Esophagus mucosa (tissue), 1 donor: ENCODE measurements around the gene AGPAT2. TPM values are rescaled to one million over a fixed set of nuclear protein-coding genes. Genes with fewer than 3 reads are reported as not detected.

Source experiments
- ATAC-seq: fragments of 200-7000 bp; cut with Tn5 transposase; one replicate; pipeline ENCODE4 v1.9.1; 2020
- total RNA-seq: library from RNA; stranded (reverse); gene quantifications from one replicate; pipeline ENCODE4 v1.2.4, GENCODE V29; 2023
- donor health status: DM: yes; HTN: yes; CAD: no.

The AGPAT2 gene
- total RNA-seq, 1 donor from 2014 or later, result 91.7 TPM

DNA sequence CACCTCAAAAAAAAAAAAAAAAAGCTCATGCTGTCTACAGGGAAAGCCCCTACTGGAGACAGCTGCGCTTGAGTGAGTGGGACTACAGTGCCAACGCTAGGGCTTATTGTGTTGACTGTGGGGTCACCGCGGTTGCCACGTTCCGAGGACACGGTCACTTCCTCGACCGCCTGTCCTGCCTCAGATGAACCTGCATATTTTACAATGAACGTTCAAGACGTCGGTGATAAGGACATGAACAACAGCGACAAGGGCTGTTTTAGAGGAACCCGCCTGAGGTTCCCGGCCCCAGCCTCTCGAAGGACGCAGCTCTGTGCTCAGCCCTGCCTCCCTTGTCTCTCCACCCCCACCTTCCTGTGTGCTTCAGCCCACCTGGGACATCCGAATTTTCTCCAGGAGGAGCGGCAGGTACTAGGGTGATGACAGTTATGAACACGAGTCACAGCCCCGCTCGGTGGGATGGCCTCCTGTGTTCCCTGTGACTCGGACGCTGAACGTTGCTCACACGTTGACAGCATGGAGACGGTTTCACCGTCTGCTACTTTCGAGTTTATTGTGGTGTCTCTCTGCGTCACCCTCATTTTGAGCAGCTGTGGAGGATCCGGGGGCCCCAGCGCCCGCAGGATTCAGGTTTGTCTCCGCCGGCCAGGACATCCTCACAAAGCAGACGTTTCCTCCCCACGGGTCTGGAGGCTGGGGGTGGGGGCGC, 13.9 kb upstream of the AGPAT2 start:
- peak; percentile 4 for ATAC-seq

DNA sequence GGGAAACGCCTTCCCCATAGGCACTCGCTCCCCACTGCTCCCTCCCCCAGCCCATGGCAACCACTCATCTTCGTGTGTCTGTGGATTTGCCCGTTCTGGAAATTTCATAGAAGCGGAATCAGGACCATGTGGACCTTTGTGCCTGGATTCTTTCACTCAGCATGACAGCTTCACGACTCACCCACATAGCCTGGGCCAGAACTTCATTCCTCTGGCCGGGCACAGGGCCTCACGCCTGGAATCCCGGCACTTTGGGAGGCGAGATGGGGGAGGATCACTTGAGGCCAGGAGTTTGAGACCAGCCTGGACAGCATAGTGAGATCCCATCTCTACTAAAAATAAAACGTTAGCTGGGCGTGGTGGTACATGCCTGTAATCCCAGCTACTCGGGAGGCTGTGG, 13.0 kb upstream of the AGPAT2 start:
- no peak for ATAC-seq

DNA sequence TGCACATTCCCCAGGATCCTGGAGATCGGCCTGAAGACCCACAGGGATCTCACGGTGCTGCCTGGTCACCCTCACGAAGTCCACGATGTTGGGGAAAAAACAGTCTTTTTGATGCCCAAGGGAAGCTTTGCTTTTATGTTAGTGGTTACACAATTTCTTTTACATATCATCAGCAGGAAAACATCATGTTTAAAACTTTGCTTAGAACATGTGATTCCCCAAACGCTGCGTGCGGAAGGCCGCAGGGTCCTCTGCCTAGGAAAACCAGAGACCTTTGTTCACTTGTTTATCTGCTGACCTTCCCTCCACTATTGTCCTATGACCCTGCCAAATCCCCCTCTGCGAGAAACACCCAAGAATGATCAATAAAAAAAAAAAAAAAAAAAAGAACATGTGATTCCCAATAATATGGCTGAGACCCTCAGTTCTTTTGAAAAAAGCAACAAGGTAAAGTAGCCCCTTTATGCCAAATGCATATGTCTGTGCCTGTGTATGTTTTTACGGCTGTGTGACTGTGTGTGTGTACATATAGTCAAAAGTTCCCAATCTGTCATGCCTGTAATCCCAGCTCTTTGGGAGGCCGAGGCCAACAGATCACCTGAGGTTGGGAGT, 11.5 kb upstream of the AGPAT2 start:
- ATAC-seq, result no peak

DNA sequence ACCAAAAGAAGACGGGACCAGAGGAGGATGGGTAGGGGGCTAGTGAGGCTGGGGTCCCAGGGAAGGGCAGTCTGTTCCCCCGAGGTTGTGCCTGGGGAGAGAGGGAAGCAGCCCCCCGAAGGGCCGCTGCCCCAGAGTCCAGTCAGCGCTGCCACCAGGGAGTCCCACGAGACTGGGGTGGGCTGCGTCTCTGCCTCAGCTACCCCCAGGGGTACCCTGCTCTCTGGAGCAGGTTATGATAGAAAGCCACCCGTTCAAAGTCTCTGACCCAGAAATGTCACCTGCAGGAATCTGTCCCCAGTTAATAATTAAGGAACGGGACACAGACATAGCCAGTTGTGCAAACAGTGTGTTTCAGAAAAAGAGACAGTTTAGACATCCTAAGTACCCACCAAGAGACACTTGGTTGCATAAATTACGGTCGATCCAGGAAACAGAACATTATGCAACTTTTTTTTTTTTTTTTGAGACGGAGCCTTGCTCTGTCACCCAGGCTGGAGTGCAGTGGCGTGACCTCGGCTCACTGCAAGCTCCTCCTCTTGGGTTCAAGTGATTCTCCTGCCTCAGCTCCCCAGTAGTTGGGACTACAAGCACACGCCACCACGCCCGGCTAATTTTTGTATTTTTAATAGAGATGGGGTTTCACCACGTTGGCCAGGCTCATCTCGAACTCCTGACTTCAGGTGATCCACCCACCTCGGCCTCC, 10.7 kb upstream of the AGPAT2 start:
- no peak for ATAC-seq

DNA sequence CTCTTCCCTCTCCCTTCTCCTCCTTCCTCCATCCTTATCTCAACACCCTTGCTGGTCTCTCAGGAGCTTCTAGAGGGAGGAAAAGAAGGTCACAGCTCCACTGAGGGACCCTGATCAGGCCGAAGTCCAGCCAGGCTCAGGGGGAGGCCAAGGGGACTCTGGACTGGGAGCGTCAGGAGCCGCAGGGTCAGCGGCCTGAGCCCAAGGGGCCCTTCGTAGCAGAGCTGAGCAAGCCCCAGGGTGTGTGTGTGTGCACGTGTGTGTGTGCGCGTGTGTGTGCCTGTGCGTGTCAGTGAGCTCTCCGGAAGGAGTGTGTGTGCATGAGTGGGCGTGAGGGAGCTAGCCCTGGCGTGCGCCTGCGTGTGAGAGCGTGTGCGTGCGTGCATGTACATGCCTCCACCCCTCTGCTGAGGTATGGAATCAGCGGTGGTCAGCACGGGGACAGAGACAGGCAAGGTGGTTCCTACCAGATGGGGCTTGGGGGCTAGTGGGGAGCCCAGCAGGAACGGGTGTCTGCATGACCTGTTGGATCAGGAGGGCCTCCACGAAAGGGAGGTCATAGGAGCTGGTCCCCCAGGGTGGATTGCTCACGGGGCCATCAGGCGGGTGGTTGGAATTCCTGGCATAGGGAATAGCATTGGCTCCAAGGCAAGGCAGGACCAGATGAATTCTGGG, 10.0 kb upstream of the AGPAT2 start:
- no peak for ATAC-seq

DNA sequence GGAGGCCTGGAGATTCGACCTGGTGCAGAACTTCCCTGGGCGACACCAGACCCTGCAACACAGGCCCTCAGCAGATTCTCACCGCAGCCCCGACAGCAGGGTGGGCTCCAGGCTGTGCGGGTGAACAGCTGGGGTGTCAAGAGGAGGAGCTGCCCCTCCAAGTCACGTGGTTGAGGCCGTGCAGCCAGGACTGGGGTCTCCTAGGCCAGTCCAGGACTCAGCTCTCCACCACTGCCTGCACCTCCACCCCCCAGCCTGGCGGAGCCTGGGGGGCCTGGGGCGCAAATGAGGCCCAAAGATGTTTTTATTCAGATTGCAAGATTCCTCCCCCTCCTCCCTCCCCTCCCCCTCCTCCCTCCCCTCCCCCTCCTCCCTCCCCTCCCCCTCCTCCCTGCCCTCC, 9.2 kb upstream of the AGPAT2 start:
- ATAC-seq, result no peak

DNA sequence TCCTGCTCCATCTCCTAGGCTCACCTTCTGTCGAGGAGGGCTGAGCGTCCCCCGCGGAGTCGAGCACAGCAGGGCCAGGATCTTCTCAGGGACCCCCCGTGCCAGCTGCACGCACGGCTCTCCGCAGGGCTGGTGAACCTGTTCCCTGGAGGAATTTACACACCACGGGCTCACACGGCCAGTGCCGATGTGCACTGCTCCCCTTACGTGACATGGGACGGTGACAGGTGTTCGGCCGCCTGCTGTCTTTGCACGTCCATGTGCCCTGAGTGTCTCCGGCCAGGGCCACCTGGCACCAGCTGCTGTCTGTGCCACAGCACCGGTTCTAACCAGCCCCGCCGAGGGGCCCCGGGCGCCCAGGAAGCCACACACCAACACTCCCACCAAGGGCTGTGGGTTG, 8.7 kb upstream of the AGPAT2 start:
- no peak for ATAC-seq

DNA sequence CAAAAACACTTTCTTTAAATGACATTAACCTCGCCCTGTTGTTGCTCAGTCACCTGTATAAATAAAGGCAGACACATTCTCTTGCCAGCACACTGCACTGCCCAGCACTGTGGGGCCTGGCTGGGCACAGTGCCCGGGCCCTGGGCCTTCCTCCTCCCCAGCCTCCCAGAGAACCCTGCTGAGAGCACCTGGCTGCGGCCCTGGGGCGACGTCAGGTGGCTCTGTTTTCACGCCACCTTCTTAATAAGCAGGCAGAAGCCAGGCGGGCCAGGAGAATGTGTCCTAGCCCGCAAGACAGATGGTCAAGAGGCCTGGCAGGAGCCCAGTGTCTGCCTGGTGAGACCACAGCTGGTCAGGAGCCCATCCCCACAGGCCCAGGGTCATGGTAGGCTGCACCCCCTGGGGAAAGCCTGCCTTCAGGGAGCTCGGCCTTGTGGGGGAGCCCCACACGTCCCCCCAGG, 8.2 kb upstream of the AGPAT2 start:
- ATAC-seq, result peak; percentile 39

DNA sequence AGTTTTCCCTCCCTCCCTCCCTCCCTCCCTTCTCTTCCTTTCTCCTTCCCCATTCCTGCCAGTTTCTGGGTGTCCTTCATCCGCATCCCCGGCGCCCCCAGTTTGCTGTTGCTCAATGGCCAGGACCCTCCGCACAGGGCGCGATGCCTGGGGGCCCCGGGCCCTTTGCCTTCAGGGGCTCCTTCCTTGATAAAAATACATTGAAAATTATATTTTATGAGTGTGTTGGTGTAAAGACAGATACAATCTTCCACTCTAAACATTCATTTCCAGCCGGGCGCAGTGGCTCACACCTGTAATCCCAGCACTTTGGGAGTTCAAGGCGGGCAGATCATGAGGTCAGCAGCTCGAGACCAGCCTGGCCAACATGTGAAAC, 7.6 kb upstream of the AGPAT2 start:
- ATAC-seq, result no peak

DNA sequence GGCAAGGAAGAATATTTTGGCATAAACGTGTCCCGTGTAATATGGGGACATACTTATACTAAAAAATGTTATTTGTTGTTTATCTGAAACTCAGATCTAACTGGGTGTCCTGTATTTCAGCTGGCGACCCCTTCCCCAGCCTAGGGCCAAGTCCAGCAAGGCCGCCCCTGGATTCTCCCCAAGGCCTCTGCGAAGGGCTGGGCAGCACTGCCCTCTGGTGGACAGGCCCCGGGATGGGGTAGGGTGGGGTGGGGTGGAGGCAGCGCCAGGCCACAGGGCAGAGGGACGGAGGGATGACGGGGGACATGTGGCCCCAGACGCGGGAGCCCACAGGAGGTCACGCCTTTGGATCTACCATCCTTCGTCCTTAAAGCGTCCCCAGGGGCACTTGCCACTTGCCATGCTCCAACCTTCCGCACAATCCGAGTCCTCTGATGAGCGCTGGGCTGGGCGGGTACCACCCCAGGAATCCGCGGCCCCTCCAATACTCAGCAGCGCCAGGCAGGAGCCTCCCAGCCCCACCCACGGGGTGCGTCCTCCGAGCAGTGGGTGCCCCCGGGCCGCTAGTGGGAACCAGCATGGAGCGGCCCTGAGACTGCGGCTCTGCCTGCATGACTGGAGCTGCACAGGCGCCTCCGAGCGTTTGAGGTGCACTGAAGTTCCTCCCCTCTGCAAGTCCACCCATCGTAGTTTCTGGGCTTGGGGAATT, 7.1 kb upstream of the AGPAT2 start:
- ATAC-seq, result peak; percentile 53

DNA sequence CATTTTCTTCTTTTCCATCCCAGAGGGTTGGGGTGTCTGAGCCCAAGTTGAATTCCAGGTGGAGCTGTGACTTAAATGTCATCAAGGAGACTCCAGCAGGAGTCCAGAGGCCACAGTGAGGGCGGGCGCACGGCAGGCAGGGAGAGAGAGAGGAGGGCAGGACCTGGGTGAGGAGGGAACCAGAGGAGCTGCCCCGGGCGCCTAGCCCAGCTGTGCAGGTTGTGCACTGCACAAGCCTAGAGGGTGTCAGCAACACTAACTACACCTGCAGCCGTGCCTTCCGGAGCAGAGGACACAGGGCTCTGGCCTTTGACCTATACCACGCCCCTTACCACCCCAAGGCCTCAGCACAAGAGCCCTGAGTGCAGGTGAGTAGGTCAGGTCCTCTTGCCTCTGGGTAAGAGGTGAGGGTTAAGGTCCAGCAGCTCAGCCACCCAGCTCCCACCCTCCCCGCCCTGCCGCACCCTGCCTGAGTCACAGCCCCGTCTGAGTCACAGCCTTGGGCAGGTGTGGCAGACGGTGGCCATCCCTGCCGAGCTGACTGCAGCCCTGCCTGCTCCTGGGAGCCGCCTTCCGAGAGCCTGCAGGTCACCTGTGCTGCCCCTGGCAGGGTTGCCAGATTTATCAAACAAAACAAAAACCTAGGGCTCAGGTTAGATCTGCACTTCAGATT, 6.4 kb upstream of the AGPAT2 start:
- ATAC-seq, result peak; percentile 87

DNA sequence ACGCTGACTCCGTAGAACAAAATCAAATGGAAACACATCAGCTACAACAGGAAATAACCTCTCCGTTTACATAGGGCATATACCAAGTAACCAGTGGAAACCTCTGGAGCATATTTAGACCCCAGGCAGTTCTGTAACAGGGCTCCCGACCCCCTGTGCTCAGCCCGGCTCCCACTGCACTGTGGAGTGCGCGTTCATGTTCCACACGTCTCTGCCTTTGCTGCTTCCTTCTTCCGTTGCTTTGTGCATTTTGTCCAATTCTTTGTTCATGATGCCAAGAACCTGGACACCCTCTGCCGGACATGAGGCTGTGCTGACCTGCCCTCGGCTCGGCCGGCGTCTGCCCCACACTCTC, 5.9 kb upstream of the AGPAT2 start:
- ATAC-seq, result no peak

DNA sequence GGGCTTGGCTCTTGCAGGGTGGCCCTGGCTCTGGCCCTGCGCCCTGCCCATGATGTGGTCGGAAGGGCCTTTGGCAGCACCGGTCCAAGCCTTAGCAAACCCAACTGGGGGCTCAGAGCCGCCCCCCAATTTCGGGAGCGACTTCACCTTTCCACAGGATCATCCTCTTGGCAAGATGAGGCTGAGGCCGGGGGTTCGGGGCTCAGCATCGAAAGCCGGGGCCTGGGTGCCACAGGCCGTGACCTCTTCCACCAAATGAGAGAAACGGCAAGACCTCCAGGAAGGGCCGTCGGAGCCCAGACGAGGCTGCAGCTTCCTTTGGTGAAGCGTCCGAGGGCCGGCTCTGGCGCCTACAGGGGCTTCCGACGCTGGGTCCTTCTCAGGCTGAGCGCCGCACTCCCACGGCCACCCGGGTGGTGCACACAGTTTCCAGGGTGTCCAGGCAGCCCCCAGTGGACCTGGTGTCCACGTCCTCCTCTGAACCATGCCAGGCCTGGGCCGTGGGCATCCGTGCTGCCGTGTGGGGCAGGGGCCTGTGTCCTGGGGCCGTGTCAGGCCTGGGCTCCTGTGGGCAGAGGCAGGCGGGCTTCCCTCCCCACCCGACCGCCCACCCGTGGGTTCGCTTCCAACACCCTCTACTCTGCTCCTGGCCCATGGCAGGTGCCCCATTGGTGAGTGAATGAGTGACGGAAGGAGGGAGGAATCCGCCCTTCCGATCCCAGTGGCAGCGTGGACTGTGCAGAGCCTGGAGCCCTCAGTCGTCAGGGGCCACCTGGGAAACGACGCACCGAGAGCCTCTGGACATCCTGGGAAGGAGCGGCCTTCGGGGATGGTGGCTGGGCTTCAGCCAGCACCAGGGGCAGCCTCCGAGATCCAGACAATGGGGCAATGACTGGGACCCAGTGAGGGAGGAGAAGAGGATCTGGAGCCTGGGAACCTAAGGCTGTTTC, 5.2 kb upstream of the AGPAT2 start:
- ATAC-seq, result no peak

DNA sequence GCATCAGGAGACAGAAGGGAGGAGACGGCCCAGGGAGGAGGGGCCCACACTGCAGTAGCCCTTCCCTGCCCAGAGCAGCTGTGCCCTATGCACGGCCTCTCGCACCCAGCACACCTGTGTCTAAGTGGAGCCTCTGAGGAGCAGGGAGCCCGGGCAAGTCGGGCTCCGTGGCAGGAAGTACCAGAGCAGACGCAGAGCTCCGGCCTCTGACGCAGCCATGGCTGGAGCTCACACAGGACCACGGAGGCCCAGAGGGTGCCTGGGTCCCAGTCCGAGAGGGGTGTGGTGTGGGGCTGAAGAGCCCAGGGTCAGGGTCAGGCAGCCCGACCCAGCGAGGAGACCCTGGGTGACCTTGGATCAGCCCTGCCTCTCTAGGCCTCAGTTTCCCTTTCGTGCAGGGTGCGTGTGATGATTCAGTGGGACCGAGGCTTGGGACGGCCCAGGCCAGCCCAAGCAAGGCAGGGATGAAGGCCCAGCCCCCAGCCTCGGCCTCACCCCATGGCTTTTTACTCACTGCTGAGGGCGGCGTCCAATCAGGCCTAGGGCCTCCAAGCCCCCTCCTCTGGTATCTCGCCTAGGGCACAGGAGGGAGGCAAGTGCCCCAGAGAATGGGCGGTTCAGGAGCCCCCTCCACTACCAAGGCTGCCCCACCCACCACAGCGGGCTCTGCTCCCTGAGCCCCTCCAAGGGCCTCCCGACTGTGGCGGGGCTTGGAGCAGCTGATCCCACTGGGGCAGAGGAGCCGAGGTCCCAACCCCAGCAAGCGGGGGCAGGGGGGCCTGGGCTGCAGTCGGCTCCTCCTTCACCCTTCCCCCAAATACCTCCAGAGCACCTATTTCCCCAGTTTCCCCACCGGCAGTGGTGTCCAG, 4.3 kb upstream of the AGPAT2 start:
- no peak for ATAC-seq

DNA sequence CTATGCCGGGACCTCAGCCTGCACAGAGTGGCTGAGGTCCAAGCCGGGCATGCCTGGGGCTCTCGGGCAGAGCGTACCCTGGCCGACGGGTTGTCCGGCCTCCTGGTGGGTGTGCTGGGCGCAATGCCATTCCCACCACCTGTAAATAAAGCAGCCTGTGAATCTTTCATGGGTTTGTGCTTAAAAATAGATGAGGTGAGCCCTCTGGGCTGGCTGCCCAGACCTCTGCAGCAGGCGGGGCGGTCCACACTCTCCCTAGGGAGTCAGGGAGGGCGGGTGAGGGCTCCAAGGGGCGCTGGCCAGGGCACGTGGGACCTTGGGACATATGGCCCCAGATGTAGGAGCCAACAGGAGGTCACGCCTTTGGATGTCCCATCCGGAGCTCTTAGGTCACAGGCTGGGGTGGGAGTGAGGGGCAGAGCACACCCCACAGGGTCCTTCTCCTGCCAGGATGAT, 3.6 kb upstream of the AGPAT2 start:
- no peak for ATAC-seq

DNA sequence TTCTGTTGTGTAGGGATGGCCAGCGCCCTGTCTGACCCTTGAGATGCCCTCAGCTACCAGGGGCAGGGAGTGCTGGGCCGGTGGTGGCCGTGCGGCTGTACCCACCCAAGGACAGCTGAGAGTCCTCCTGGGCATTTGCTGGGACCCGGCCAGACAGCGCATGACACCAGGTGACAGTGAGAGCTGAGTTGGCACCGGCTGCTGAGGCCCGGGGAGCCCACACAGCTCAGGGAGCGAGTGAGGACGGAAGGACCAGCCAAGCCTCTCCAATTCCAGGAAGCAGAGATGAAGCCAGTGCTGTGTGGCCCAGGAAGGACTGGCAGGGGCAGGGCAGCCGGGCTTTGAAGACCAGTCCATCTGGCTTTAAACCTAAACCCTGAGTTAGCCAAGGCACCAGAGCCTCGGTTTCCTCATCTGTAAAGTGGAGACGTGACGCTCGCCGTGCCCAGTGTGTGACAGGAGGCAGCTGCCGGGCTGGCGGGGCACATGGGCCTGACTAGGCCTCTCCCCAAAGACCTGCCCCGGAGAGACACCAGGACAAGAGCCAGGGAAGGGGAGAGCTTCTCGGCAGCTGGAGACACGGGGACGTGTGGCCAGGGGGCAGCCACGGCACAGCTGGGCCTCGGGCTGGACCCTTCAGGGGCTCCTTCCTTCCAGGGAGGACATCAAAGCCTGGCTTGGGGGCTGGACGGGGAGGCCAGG, 3.0 kb upstream of the AGPAT2 start:
- ATAC-seq, result peak; percentile 0

DNA sequence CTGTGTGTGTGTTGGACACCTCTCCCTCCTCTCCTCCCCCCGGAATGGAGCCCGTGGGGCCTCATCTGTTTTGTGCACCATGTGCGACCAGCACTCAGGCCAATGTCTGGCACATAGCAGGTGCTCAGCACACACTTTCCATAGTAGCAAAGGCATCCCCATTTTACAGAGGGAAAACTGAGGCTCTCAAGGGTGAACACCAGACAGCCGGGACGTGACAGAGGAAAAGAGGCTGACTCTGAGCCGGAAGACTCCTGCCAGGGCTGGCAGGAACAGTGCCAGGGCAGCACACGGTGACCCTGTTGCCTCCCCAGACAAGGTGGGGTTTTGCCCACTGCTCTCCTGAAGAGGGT, 1.8 kb upstream of the AGPAT2 start:
- ATAC-seq, result no peak

DNA sequence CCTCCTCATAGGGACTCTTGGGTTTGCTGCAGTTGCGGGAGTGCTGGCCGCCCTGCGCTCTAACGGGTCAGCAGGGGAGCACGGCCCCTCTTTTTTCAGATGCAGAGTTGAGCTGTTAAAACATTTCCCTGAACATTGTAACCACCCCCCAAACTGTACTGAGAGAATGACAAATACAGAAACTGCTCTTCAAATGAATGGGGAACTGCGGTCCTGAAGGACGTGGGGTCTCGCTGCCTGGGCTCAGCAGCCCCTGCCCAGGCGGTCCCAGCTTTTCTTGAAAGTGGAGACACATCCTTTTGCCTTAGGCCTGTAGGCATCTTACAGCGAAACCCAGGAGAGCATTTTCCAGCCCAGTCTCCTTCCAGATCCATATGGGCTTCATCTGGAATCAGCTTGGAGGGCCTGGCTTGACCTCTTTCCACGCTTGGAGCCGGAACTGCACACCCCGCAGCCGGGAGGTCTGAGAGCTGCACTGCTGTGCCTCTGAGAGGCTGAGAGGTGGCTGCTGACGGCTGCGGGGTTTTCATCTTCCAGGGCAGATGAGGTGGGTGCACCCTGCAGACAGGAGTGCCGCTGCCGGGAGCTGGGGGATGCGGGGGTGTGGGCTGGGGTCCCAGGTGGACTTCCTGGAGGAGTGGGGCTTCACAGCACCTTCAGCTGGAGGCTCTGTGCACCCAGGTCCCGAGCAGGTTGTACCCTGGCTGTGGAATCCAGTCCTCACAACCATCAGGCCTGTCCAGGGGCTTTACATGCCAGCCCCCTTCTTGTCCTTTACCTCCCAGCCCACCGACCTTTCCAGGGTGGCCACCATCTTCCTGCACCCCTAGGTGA, 1.2 kb upstream of the AGPAT2 start:
- ATAC-seq, result no peak
